NK-92 (cell line): Measurements from ENCODE around the gene RGS9BP.
"Not testable (repeated sequence)": the region's sequence is repeated elsewhere in the genome, so short reads cannot be mapped to it uniquely, and the experiment has no call there.

Experiments
- DNase-seq: peaks from one replicate; lab custom pipeline; 2025; ENCODE audit not compliant: unreplicated experiment; lab: John Stamatoyannopoulos, UW

Gene RGS9BP

GRCh38 chr19:32694851-32695250 is 19.2 kb downstream of the RGS9BP start:
- DNase-seq, result not testable (repeated sequence)

GRCh38 chr19:32695506-32695905 is 19.9 kb downstream of the RGS9BP start:
- DNase-seq, result not testable (repeated sequence)

- DNase-seq, result not testable (repeated sequence)
Observed at GRCh38 chr19:32696771-32697170, 21.1 kb downstream of the RGS9BP start.

- DNase-seq, result not testable (repeated sequence)
Observed at GRCh38 chr19:32700129-32700528, 24.5 kb downstream of the RGS9BP start.

- DNase-seq, result no peak
Observed at GRCh38 chr19:32702010-32702409, 26.4 kb downstream of the RGS9BP start.

GRCh38 chr19:32704006-32704405 is 28.4 kb downstream of the RGS9BP start:
- not testable (repeated sequence) for DNase-seq

- no peak for DNase-seq
Observed at GRCh38 chr19:32708457-32708856, 32.8 kb downstream of the RGS9BP start.

- DNase-seq, result no peak
Observed at GRCh38 chr19:32709032-32709431, 33.4 kb downstream of the RGS9BP start.

- DNase-seq, result no peak
Observed at GRCh38 chr19:32711747-32712146, 36.1 kb downstream of the RGS9BP start.

GRCh38 chr19:32716203-32716602 is 40.6 kb downstream of the RGS9BP start:
- not testable (repeated sequence) for DNase-seq

GRCh38 chr19:32717496-32717895 is 41.8 kb downstream of the RGS9BP start:
- DNase-seq, result no peak

GRCh38 chr19:32718286-32718685 is 42.6 kb downstream of the RGS9BP start:
- DNase-seq, result no peak

- DNase-seq, result no peak
Observed at GRCh38 chr19:32719611-32720059, 44.0 kb downstream of the RGS9BP start, which contains the start of gene TDRD12. Gene TDRD12, plus strand, starts transcription at chr19:32719767. Its CDS starts 306 bp downstream, at chr19:32720073.

- no peak for DNase-seq
Observed at GRCh38 chr19:32720216-32720935, 44.7 kb downstream of the RGS9BP start.

- DNase-seq, result no peak
Observed at GRCh38 chr19:32720936-32721250, 45.2 kb downstream of the RGS9BP start.
